ENCODE data around the gene NCOA7.
"Not testable (repeated sequence)": the region's sequence is repeated elsewhere in the genome, so short reads cannot be mapped to it uniquely, and the experiment has no call there.

NCOA7 gene

DNA sequence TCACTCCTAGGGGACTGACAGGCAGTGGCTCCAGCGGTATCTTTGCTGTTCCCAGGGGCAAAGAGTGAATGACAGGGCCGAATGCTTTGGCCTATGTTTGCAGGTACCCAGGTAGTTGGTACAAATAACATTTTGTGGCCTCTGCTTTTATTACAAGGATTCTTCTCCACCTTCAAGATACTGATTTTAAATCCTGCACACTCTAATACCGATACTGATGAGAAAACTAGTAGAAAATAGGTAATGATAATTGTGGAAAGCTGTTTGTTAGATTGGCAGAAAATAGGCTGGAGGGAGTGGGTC, 166.6 kb downstream of the NCOA7 start:
- H3K4me1 ChIP-seq (ENCODE audit: control insufficient read depth in 5 of 5, insufficient read depth in 5 of 5, low read length in 5 of 5), result peaks cover 3 to 26% (median 19%) of the 10 kb centered on the region in 5 donors
- H3K4me3 ChIP-seq (ENCODE audit: low read depth in 1 of 5, low read length in 5 of 5), result peak overlapping the region; percentile 85 to 98 (median 90)
- H3K9ac ChIP-seq (ENCODE audit: low read length in 5 of 5), result peak overlapping the region; percentile 84 to 99 (median 94)
- no peaks in the 10 kb centered on the region for H3K9me3 ChIP-seq (ENCODE audit: control insufficient read depth in 5 of 5, low read length in 5 of 5)
- peaks cover 0 to 8% (median 5%) of the 10 kb centered on the region in 5 donors for H3K27me3 ChIP-seq (ENCODE audit: control insufficient read depth in 5 of 5, insufficient read depth in 4 of 5, low read length in 5 of 5)
- peak overlapping the region; percentile 90 for H3K27ac ChIP-seq (ENCODE audit: low read depth, low read length)
- no peaks in the 10 kb centered on the region for H3K36me3 ChIP-seq (ENCODE audit: control insufficient read depth in 5 of 5, insufficient read depth in 5 of 5, low read length in 5 of 5)

DNA sequence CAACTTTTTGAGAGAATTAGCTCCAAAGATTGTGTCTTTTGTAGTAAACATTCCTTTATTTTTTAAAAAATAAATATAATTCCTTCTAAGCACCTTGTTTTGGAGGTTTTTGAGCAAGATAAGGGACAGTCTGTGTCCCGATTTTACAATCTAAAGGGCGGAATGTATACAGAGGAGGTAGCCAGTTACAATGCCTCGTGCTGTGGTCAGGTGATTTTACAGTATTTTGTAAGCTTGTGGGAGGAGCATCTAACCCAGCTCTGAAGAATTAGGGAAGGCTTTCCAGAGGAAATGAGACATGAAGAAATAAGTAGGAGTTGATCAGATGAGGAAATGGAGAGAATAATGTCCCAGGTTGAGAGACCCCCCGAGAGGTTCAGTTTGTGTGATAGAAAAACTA, 167.1 kb downstream of the NCOA7 start:
- Histone ChIP-seq H3K9me3 (ENCODE audit: control insufficient read depth in 5 of 5, low read length in 5 of 5) (no peaks in the 10 kb centered on the region), H3K4me1 (ENCODE audit: control insufficient read depth in 5 of 5, insufficient read depth in 5 of 5, low read length in 5 of 5) (peaks cover 3 to 26% (median 19%) of the 10 kb centered on the region in 5 donors), H3K4me3 (ENCODE audit: low read depth in 1 of 5, low read length in 5 of 5) (peak overlapping the region; percentile 85 to 98 (median 90)), H3K27ac (ENCODE audit: low read depth, low read length) (peak overlapping the region; percentile 90), H3K27me3 (ENCODE audit: control insufficient read depth in 5 of 5, insufficient read depth in 4 of 5, low read length in 5 of 5) (peaks cover 0 to 8% (median 5%) of the 10 kb centered on the region in 5 donors), H3K9ac (ENCODE audit: low read length in 5 of 5) (peak overlapping the region in 4 of 5 donors; percentile 93 to 99 (median 94)), H3K36me3 (ENCODE audit: control insufficient read depth in 5 of 5, insufficient read depth in 5 of 5, low read length in 5 of 5) (no peaks in the 10 kb centered on the region)

DNA sequence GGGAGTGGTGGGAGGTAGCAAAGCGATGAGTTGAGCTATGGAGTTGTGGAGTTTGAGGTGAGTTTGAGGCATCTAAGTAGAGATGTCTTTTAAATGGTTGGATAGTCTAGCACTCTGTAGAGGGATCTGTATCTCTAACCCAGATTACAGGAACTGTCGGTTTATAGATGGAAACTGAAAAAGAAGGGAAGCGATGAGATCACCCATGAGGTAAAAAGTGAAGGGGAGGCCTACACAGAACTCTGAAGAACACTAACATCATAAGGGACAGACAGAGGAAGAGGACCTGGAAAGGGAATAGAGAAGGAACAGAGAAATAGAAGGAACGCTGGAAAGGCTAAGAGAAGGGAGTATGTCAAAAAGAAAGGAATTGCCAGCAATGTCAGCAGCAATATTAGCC, 168.3 kb downstream of the NCOA7 start:
- H3K27ac ChIP-seq (ENCODE audit: low read depth, low read length), result no peak overlapping the region
- peaks cover 0 to under 1% (median 0%) of the 10 kb centered on the region in 5 donors for H3K27me3 ChIP-seq (ENCODE audit: control insufficient read depth in 5 of 5, insufficient read depth in 4 of 5, low read length in 5 of 5)
- no peaks in the 10 kb centered on the region for H3K36me3 ChIP-seq (ENCODE audit: control insufficient read depth in 5 of 5, insufficient read depth in 5 of 5, low read length in 5 of 5)
- H3K9ac ChIP-seq (ENCODE audit: low read length in 5 of 5), result no peak overlapping the region
- no peaks in the 10 kb centered on the region for H3K9me3 ChIP-seq (ENCODE audit: control insufficient read depth in 5 of 5, low read length in 5 of 5)
- H3K4me1 ChIP-seq (ENCODE audit: control insufficient read depth in 5 of 5, insufficient read depth in 5 of 5, low read length in 5 of 5), result peaks cover 3 to 26% (median 19%) of the 10 kb centered on the region in 5 donors
- no peak overlapping the region for H3K4me3 ChIP-seq (ENCODE audit: low read depth in 1 of 5, low read length in 5 of 5)

DNA sequence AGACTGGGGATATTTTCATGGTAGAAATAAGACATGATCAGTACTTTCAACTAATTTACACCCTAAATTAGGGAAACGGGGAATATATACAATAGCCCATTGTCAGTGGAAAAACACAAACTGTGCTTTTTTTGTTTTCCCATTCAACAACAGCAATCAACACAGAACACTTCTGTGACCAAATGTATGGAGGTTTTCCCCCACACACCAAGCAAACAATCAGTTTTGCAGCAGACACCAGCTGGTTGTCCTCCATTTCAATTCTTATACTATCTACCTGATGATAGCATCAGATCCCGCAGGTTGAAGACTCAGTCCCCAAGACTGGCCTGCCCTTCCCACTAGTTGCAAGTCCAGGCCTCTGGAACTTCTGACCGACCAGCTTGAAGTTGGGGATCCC, 170.4 kb downstream of the NCOA7 start:
- Histone ChIP-seq H3K4me3 (ENCODE audit: low read depth in 1 of 5, low read length in 5 of 5) (no peak overlapping the region), H3K27me3 (ENCODE audit: control insufficient read depth in 5 of 5, insufficient read depth in 4 of 5, low read length in 5 of 5) (no peaks in the 10 kb centered on the region), H3K9ac (ENCODE audit: low read length in 5 of 5) (no peak overlapping the region), H3K36me3 (ENCODE audit: control insufficient read depth in 5 of 5, insufficient read depth in 5 of 5, low read length in 5 of 5) (no peaks in the 10 kb centered on the region), H3K27ac (ENCODE audit: low read depth, low read length) (no peak overlapping the region), H3K4me1 (ENCODE audit: control insufficient read depth in 5 of 5, insufficient read depth in 5 of 5, low read length in 5 of 5) (peaks cover 3 to 24% (median 18%) of the 10 kb centered on the region in 5 donors), H3K9me3 (ENCODE audit: control insufficient read depth in 5 of 5, low read length in 5 of 5) (no peaks in the 10 kb centered on the region)

DNA sequence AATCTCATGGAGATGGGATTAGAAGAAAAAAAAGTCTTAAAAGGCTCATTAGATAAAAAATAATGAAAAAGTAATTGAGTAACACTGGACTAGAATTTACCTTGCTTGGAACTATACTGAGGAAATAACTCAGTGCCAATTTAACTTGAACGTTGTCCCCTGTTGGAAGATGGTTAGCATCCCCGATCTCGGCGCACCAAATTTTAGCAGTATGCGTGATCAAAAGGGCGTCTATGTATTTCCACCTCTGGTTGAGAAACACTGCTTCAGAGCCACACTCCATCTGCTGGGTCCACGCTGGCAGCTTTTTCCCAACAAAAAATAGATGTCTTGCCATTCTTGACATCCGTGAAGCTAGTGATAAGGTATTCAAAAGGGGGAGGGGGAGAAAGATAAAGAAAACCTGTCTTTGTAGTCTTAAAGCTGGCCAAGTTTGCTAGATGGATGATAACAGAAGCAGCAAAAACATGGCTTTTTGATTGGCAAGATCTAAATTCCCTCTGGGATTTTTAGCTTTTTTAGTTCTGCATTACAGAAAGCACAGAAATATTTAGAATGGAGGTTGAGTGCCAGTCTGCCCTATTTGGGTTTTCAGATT, 172.2 kb downstream of the NCOA7 start:
- Histone ChIP-seq H3K9me3 (ENCODE audit: control insufficient read depth in 5 of 5, low read length in 5 of 5) (no peaks in the 10 kb centered on the region), H3K36me3 (ENCODE audit: control insufficient read depth in 5 of 5, insufficient read depth in 5 of 5, low read length in 5 of 5) (peaks cover 3 to 7% (median 6%) of the 10 kb centered on the region in 5 donors), H3K4me1 (ENCODE audit: control insufficient read depth in 5 of 5, insufficient read depth in 5 of 5, low read length in 5 of 5) (peaks cover 0 to 10% (median 7%) of the 10 kb centered on the region in 5 donors), H3K4me3 (ENCODE audit: low read depth in 1 of 5, low read length in 5 of 5) (no peak overlapping the region), H3K27me3 (ENCODE audit: control insufficient read depth in 5 of 5, insufficient read depth in 4 of 5, low read length in 5 of 5) (no peaks in the 10 kb centered on the region), H3K27ac (ENCODE audit: low read depth, low read length) (no peak overlapping the region), H3K9ac (ENCODE audit: low read length in 5 of 5) (no peak overlapping the region)

DNA sequence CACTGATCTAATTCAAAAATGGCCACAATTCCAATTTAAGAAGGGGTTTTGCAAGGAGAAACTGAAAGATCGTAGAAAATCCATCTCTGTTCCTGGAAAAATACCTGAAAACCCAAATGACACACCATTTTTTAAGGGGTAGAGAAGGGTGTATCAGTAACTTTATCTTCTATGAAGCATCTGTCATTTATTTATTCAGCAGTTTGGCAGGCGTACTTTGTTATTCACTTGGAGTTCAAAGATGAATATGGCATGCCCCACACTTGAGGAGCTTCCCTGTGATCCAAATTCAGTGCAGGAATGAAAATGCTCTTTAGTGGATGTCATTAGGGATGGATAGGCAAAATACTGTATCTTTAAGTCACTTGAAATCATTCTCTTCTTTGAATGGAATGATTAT, 173.1 kb downstream of the NCOA7 start:
- no peaks in the 10 kb centered on the region for H3K9me3 ChIP-seq (ENCODE audit: control insufficient read depth in 5 of 5, low read length in 5 of 5)
- peaks cover 0 to 4% (median 0%) of the 10 kb centered on the region in 5 donors for H3K4me1 ChIP-seq (ENCODE audit: control insufficient read depth in 5 of 5, insufficient read depth in 5 of 5, low read length in 5 of 5)
- H3K9ac ChIP-seq (ENCODE audit: low read length in 5 of 5), result no peak overlapping the region
- no peak overlapping the region for H3K4me3 ChIP-seq (ENCODE audit: low read depth in 1 of 5, low read length in 5 of 5)
- no peak overlapping the region for H3K27ac ChIP-seq (ENCODE audit: low read depth, low read length)
- no peaks in the 10 kb centered on the region for H3K27me3 ChIP-seq (ENCODE audit: control insufficient read depth in 5 of 5, insufficient read depth in 4 of 5, low read length in 5 of 5)
- peaks cover 3 to 12% (median 10%) of the 10 kb centered on the region in 5 donors for H3K36me3 ChIP-seq (ENCODE audit: control insufficient read depth in 5 of 5, insufficient read depth in 5 of 5, low read length in 5 of 5)

DNA sequence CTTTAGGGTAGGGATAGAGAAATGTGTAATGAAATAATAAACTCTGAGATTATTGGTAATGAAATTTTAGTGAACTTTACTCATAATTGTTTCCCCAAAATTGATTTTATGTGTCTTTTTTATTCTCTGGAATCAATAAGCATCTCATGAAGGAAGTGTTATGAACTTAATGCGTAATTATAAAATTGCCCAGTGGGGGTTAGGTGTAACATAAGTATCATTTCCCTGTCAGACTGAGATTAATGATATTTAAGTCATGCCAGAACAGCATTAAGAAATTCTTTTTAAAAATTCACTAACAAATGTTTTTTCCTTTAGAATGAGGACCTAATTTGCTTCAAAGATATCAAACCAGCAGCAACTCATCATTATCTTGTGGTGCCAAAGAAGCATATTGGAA, 175.8 kb downstream of the NCOA7 start:
- no peaks in the 10 kb centered on the region for H3K27me3 ChIP-seq (ENCODE audit: control insufficient read depth in 5 of 5, insufficient read depth in 4 of 5, low read length in 5 of 5)
- peaks cover 3 to 13% (median 10%) of the 10 kb centered on the region in 5 donors for H3K36me3 ChIP-seq (ENCODE audit: control insufficient read depth in 5 of 5, insufficient read depth in 5 of 5, low read length in 5 of 5)
- H3K4me1 ChIP-seq (ENCODE audit: control insufficient read depth in 5 of 5, insufficient read depth in 5 of 5, low read length in 5 of 5), result no peaks in the 10 kb centered on the region
- no peaks in the 10 kb centered on the region for H3K9me3 ChIP-seq (ENCODE audit: control insufficient read depth in 5 of 5, low read length in 5 of 5)
- H3K4me3 ChIP-seq (ENCODE audit: low read depth in 1 of 5, low read length in 5 of 5), result no peak overlapping the region
- H3K9ac ChIP-seq (ENCODE audit: low read length in 5 of 5), result no peak overlapping the region
- no peak overlapping the region for H3K27ac ChIP-seq (ENCODE audit: low read depth, low read length)

DNA sequence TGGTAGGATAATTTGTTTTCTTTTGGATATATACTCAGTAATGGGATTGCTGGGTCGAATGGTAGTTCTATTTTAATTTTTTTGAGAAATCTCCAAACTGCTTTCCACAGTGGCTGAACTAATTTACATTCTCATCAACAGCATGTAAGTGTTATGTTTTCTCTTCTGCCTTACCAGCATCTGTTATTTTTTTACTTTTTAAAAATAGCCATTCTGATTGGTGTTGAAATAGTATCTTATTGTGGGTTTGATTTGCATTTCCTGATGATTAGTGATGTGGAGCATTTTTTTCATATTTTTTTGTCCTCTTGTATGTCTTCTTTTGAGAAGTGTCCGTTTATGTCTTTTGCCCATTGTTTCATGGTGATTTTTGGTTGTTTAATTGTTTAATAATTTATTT, 177.7 kb downstream of the NCOA7 start:
- no peak overlapping the region for H3K27ac ChIP-seq (ENCODE audit: low read depth, low read length)
- no peaks in the 10 kb centered on the region for H3K4me1 ChIP-seq (ENCODE audit: control insufficient read depth in 5 of 5, insufficient read depth in 5 of 5, low read length in 5 of 5)
- no peak overlapping the region for H3K9ac ChIP-seq (ENCODE audit: low read length in 5 of 5)
- peaks cover 3 to 13% (median 12%) of the 10 kb centered on the region in 5 donors for H3K36me3 ChIP-seq (ENCODE audit: control insufficient read depth in 5 of 5, insufficient read depth in 5 of 5, low read length in 5 of 5)
- no peaks in the 10 kb centered on the region for H3K27me3 ChIP-seq (ENCODE audit: control insufficient read depth in 5 of 5, insufficient read depth in 4 of 5, low read length in 5 of 5)
- H3K9me3 ChIP-seq (ENCODE audit: control insufficient read depth in 5 of 5, low read length in 5 of 5), result no peaks in the 10 kb centered on the region
- no peak overlapping the region for H3K4me3 ChIP-seq (ENCODE audit: low read depth in 1 of 5, low read length in 5 of 5)

DNA sequence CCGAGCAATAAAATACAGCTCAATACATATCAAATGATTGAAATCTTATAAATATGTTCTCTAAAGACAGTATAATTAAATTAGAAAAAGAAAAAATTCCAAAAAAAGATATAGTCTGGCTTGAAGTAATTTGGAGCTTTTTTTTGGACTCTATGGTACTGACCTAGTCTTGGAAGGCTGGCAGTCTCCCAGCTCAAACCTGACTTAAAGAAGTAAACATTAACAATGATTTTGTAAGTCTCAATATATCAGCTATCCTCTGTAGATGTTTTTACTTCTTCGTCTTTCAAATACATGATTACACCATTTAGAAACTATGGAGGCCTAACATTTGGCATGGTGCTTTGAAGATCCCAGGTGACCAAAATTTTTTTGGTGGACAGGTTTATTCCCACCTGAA, 180.0 kb downstream of the NCOA7 start:
- Histone ChIP-seq H3K36me3 (ENCODE audit: control insufficient read depth in 5 of 5, insufficient read depth in 5 of 5, low read length in 5 of 5) (peaks cover 7 to 20% (median 19%) of the 10 kb centered on the region in 5 donors), H3K9me3 (ENCODE audit: control insufficient read depth in 5 of 5, low read length in 5 of 5) (no peaks in the 10 kb centered on the region), H3K4me1 (ENCODE audit: control insufficient read depth in 5 of 5, insufficient read depth in 5 of 5, low read length in 5 of 5) (no peaks in the 10 kb centered on the region), H3K9ac (ENCODE audit: low read length in 5 of 5) (no peak overlapping the region), H3K27ac (ENCODE audit: low read depth, low read length) (no peak overlapping the region), H3K4me3 (ENCODE audit: low read depth in 1 of 5, low read length in 5 of 5) (no peak overlapping the region), H3K27me3 (ENCODE audit: control insufficient read depth in 5 of 5, insufficient read depth in 4 of 5, low read length in 5 of 5) (no peaks in the 10 kb centered on the region)

DNA sequence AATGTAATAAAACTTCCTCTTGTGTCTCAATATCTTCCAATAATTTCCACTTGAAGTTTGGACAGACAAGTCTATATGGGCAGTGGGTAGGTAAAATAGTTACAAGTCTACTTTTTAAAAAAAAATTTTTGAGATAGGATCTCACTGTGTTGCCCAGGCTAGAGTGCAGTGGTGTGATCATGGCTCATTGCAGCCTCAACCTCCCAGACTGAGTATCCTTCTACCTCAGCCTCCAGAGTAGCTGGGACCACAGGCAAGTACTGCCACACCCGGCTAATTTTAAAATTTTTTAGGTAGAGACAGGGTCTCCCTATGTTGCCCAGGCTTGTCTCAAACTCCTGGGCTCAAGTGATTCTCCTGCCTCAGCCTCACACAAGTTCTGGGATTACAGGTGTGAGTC, 181.7 kb downstream of the NCOA7 start:
- H3K4me3 ChIP-seq (ENCODE audit: low read depth in 1 of 5, low read length in 5 of 5); H3K9ac ChIP-seq (ENCODE audit: low read length in 5 of 5); H3K9me3 ChIP-seq (ENCODE audit: control insufficient read depth in 5 of 5, low read length in 5 of 5); H3K27ac ChIP-seq (ENCODE audit: low read depth, low read length); H3K4me1 ChIP-seq (ENCODE audit: control insufficient read depth in 5 of 5, insufficient read depth in 5 of 5, low read length in 5 of 5); H3K27me3 ChIP-seq (ENCODE audit: control insufficient read depth in 5 of 5, insufficient read depth in 4 of 5, low read length in 5 of 5): not testable (repeated sequence)
- H3K36me3 ChIP-seq (ENCODE audit: control insufficient read depth in 5 of 5, insufficient read depth in 5 of 5, low read length in 5 of 5), result peaks cover 7 to 19% (median 17%) of the 10 kb centered on the region in 5 donors

All from subcutaneous abdominal adipose tissue (tissue), 5 donors.